HG03442 (cell line): Measurements from ENCODE around the gene MBD5.

Source experiments
- ATAC-seq: cut with Tn5 transposase; IDR thresholded peaks from one replicate; pipeline ENCODE4 v1.9.1; 2021; ENCODE audit warnings: mild to moderate bottlenecking, moderate library complexity; ENCODE audit not compliant: unreplicated experiment

The MBD5 gene

GRCh38 chr2:148513427-148513826 lies 492.5 kb downstream of the MBD5 start:
- ATAC-seq: no peak

- ATAC-seq: no peak
Measured at GRCh38 chr2:148515120-148515519, 494.2 kb downstream of the MBD5 start.

GRCh38 chr2:148515976-148516375 lies 495.1 kb downstream of the MBD5 start:
- no peak for ATAC-seq

- ATAC-seq: no peak
Measured at GRCh38 chr2:148517296-148517695, 496.4 kb downstream of the MBD5 start.

GRCh38 chr2:148517822-148518221 lies 496.9 kb downstream of the MBD5 start:
- no peak for ATAC-seq

GRCh38 chr2:148519013-148519412 lies 498.1 kb downstream of the MBD5 start:
- ATAC-seq: no peak

- no peak for ATAC-seq
Measured at GRCh38 chr2:148521181-148521580, 500.3 kb downstream of the MBD5 start.

- no peak for ATAC-seq
Measured at GRCh38 chr2:148523315-148523714, 502.4 kb downstream of the MBD5 start.

GRCh38 chr2:148524519-148524919 lies 503.6 kb downstream of the MBD5 start:
- ATAC-seq: peak; percentile 48

- no peak for ATAC-seq
Measured at GRCh38 chr2:148525130-148525529, 504.2 kb downstream of the MBD5 start.

- ATAC-seq: no peak
Measured at GRCh38 chr2:148526509-148527346, 505.8 kb downstream of the MBD5 start.

GRCh38 chr2:148527488-148528340 lies 506.8 kb downstream of the MBD5 start:
- no peak for ATAC-seq

- no peak for ATAC-seq
Measured at GRCh38 chr2:148528356-148529064, 507.6 kb downstream of the MBD5 start.

GRCh38 chr2:148529745-148530144 lies 508.9 kb downstream of the MBD5 start:
- no peak for ATAC-seq

- no peak for ATAC-seq
Measured at GRCh38 chr2:148530350-148530749, 509.5 kb downstream of the MBD5 start.

GRCh38 chr2:148531235-148531634 lies 510.3 kb downstream of the MBD5 start:
- no peak for ATAC-seq

GRCh38 chr2:148531669-148532428 lies 511.0 kb downstream of the MBD5 start:
- ATAC-seq: no peak

GRCh38 chr2:148533004-148533403 lies 512.1 kb downstream of the MBD5 start:
- ATAC-seq: no peak

GRCh38 chr2:148533685-148534084 lies 512.8 kb downstream of the MBD5 start:
- ATAC-seq: no peak

- ATAC-seq: no peak
Measured at GRCh38 chr2:148534416-148535204, 513.7 kb downstream of the MBD5 start.
